ENCODE results near the gene SNRNP48. TPM values are rescaled to one million over a fixed set of nuclear protein-coding genes. Genes with fewer than 3 reads are reported as not detected.

SNRNP48 gene
- polyA plus RNA-seq, 2 of the 4 experiments (the other 2 are of a cell fraction): 13.7 to 13.9 TPM

DNA sequence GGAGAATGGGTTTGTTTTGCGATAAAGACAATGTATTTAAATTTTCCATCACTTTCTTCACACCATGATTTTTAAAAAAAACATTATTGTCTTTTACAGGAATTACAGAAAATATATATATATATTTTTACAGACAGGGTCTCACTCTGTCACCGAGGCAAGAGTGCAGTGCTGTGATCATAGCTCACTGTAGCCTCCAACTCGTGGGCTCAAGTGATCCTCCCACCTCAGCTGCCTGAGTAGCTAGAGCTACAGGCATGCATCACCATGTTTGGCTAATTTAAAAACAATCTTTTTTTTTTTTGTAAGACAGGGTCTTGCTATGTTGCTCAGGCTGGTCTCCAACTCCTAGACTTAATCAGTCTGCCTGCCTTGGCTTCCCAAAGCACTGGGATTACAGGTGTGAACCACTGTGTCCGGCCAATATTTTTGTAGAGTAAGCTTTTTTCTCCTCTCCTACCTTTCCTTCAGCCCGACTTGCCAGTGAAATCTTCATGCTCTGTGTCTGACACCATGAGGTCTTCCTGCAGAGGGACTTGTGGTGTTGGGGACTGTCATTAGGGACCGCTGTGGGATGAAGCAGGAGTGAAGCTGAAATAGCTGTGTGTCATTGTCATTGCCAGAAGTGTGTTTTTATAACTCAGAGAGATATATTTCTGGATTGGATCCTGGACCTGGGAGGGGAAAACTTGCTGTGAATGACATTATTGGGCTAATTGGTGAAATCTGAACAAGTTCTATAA is 35.3 kb upstream of the SNRNP48 start:
- WGBS (ENCODE audit: missing lambda C conversion rate): 82% methylated on average over 6 of the region's 6 CpGs
- no peak for ATAC-seq
- no peak for DNase-seq (ENCODE audit: low read depth in 1 of 2, low spot score in 1 of 2)
- Histone ChIP-seq H3K27ac (no peak overlapping the region), H3K4me1 (peaks cover 14% of the 10 kb centered on the region), H3K4me3 (no peak overlapping the region), H3K9me3 (no peaks in the 10 kb centered on the region), H3K4me2 (no peak overlapping the region)
- FAIRE-seq: no peak
- ChIA-PET POLR2A (no interaction called here), CTCF (interaction anchor here (0.6 to 0.7 kb wide), 2 partner anchors 56 to 417 kb away, joined by 3 to 5 read pairs; no protein-coding TSS in a partner anchor)
- TF ChIP-seq, protein P1, sequence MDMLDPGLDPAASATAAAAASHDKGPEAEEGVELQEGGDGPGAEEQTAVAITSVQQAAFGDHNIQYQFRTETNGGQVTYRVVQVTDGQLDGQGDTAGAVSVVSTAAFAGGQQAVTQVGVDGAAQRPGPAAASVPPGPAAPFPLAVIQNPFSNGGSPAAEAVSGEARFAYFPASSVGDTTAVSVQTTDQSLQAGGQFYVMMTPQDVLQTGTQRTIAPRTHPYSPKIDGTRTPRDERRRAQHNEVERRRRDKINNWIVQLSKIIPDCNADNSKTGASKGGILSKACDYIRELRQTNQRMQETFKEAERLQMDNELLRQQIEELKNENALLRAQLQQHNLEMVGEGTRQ (IDR thresholded peaks at IDR 0.05): no peak
- TF ChIP-seq, protein P2, sequence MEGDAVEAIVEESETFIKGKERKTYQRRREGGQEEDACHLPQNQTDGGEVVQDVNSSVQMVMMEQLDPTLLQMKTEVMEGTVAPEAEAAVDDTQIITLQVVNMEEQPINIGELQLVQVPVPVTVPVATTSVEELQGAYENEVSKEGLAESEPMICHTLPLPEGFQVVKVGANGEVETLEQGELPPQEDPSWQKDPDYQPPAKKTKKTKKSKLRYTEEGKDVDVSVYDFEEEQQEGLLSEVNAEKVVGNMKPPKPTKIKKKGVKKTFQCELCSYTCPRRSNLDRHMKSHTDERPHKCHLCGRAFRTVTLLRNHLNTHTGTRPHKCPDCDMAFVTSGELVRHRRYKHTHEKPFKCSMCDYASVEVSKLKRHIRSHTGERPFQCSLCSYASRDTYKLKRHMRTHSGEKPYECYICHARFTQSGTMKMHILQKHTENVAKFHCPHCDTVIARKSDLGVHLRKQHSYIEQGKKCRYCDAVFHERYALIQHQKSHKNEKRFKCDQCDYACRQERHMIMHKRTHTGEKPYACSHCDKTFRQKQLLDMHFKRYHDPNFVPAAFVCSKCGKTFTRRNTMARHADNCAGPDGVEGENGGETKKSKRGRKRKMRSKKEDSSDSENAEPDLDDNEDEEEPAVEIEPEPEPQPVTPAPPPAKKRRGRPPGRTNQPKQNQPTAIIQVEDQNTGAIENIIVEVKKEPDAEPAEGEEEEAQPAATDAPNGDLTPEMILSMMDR (IDR thresholded peaks at IDR 0.05): no peak
- no peak for TF ChIP-seq RCOR1 (IDR thresholded peaks at IDR 0.05; ENCODE audit: low read depth, low read length)
- TF ChIP-seq MYC (IDR thresholded peaks at IDR 0.05; ENCODE audit: borderline replicate concordance, low read length): no peak
- no peak for TF ChIP-seq RARB (CRISPR knock-in tag; IDR thresholded peaks at IDR 0.05)
- no peak for TF ChIP-seq NR3C1 (IDR thresholded peaks at IDR 0.05)
- no peak for TF ChIP-seq RNF2 (IDR thresholded peaks at IDR 0.05; ENCODE audit: borderline replicate concordance, low read depth)
- no peak for TF ChIP-seq HEYL (CRISPR knock-in tag; IDR thresholded peaks at IDR 0.05)
- no peak for TF ChIP-seq PHF8 (IDR thresholded peaks at IDR 0.05; ENCODE audit: borderline replicate concordance, low read depth)

DNA sequence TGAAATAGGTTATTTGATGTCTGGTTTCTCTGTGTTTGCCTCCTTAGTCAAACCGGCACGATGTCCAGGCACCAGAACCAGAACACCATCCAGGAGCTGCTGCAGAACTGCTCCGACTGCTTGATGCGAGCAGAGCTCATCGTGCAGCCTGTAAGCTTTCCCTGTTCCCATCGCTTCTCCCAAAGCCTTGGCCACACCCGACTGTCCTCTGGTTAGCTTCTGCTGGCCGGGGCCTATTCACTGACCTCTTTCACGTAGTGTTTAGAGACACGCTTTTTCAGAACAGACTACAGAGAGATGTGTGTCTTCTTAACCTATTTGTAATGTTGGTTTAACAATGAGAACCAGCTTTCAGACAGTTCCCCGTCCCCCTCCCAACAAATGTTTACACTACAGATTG is 34.3 kb upstream of the SNRNP48 start:
- Histone ChIP-seq H3K9me3 (no peaks in the 10 kb centered on the region), H3K27ac (no peak overlapping the region), H3K4me3 (no peak overlapping the region), H3K4me2 (no peak overlapping the region), H3K4me1 (peaks cover 5% of the 10 kb centered on the region; the same call in 2 of the 3 replicates)
- ChIA-PET CTCF (no interaction called here), POLR2A (no interaction called here)
- no peak for FAIRE-seq
- 92% methylated on average over 11 of the region's 11 CpGs for whole genome bisulfite sequencing (ENCODE audit: missing lambda C conversion rate)
- no peak for DNase-seq (ENCODE audit: low read depth in 1 of 2, low spot score in 1 of 2)
- ATAC-seq: no peak
- no peak for TF ChIP-seq JUN (IDR thresholded peaks at IDR 0.05)
- TF ChIP-seq, protein P3, sequence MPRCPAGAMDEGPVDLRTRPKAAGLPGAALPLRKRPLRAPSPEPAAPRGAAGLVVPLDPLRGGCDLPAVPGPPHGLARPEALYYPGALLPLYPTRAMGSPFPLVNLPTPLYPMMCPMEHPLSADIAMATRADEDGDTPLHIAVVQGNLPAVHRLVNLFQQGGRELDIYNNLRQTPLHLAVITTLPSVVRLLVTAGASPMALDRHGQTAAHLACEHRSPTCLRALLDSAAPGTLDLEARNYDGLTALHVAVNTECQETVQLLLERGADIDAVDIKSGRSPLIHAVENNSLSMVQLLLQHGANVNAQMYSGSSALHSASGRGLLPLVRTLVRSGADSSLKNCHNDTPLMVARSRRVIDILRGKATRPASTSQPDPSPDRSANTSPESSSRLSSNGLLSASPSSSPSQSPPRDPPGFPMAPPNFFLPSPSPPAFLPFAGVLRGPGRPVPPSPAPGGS (IDR thresholded peaks at IDR 0.05): no peak
- no peak for TF ChIP-seq GATA3 (IDR thresholded peaks at IDR 0.05; ENCODE audit: borderline replicate concordance)
- no peak for TF ChIP-seq CBX8 (IDR thresholded peaks at IDR 0.05)

DNA sequence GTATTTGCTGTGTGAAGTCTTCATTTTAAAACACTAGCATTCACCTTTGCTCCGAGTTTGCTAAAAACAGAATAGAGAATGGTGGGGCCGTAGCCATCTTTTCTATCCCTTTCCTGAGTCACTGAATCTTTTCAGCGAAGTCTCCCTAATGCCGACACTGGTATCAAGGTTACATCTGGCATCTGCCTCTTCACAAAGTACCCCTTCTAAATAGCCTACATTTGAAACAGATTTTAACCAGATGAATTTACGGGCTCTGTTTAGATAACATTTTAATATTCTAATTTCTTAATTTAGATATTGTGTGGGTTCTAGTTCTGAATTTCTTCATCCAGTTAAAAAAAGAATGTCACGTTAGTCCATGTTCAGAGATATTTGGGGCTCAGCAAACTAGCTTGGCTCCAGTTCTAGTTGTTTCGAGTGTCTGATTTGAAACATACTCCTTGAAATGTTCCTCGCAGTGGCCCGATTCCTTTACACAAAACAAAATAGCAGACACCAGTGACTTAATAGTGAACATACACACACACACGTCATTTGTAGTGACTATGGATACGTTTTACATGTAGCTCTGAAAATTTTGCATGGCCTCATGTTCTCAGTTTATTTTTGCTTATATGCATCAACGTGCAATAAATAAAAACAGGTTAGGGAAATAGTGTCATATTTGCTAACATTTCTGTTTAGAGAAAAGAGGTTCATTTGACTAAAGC is 33.4 kb upstream of the SNRNP48 start:
- DNase-seq (ENCODE audit: low read depth in 1 of 2, low spot score in 1 of 2) (no peak), ATAC-seq (no peak), FAIRE-seq (no peak)
- Histone ChIP-seq H3K9me3 (no peaks in the 10 kb centered on the region), H3K4me3 (no peak overlapping the region), H3K4me1 (no peaks in the 10 kb centered on the region), H3K4me2 (no peak overlapping the region), H3K27ac (no peak overlapping the region)
- TF ChIP-seq ZC3H11A (IDR thresholded peaks at IDR 0.05) (no peak), RAD21 (conservative IDR thresholded peaks at IDR 0.05 in 1 of 2, IDR thresholded peaks at IDR 0.05 in 1 of 2) (no peak), CEBPB (IDR thresholded peaks at IDR 0.05) (no peak), FOSB (CRISPR knock-in tag; IDR thresholded peaks at IDR 0.05) (no peak), HDAC2 (IDR thresholded peaks at IDR 0.05) (no peak), EP300 (IDR thresholded peaks at IDR 0.05) (no peak), FOSL2 (IDR thresholded peaks at IDR 0.05) (no peak), FOSL2 (CRISPR knock-in tag; IDR thresholded peaks at IDR 0.05) (no peak)
- TF ChIP-seq, protein P4, sequence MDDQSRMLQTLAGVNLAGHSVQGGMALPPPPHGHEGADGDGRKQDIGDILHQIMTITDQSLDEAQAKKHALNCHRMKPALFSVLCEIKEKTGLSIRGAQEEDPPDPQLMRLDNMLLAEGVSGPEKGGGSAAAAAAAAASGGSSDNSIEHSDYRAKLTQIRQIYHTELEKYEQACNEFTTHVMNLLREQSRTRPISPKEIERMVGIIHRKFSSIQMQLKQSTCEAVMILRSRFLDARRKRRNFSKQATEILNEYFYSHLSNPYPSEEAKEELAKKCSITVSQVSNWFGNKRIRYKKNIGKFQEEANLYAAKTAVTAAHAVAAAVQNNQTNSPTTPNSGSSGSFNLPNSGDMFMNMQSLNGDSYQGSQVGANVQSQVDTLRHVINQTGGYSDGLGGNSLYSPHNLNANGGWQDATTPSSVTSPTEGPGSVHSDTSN (IDR thresholded peaks at IDR 0.05): no peak
- 90% methylated on average over 12 of the region's 12 CpGs for whole genome bisulfite sequencing (ENCODE audit: missing lambda C conversion rate)
- POLR2A ChIA-PET: no interaction called here
- CTCF ChIA-PET: no interaction called here
